Hepatocyte (in vitro differentiated cells): Measurements from ENCODE around the gene NUFIP1.
A peak's percentile ranks its signal among the peaks of the same experiment; 100 is the strongest.

Source experiments
- CTCF ChIP-seq: fragments of 200-600 bp; sonication (generic); IDR thresholded peaks from 2 replicates; pipeline ENCODE4 v1.5.1; 2016; ENCODE audit warnings: antibody characterized with exemption, mild to moderate bottlenecking; ENCODE audit not compliant: poor library complexity
- EZH2 ChIP-seq: fragments of 200-600 bp; sonication (generic); IDR thresholded peaks from 2 replicates; pipeline ENCODE4 v1.6.1; 2016; ENCODE audit warnings: antibody characterized with exemption, mild to moderate bottlenecking, borderline replicate concordance
- EZH2phosphoT487 ChIP-seq: fragments of 200-600 bp; sonication (generic); IDR thresholded peaks from one replicate; pipeline ENCODE4 v1.6.1; 2018; ENCODE audit warnings: antibody characterized with exemption, mild to moderate bottlenecking, low read depth, moderate library complexity; ENCODE audit not compliant: unreplicated experiment, severe bottlenecking

- TF ChIP-seq CTCF (peak; percentile 58), EZH2phosphoT487 (no peak), EZH2 (no peak)
Observed at GRCh38 chr13:44972956-44973581, 16.2 kb downstream of the NUFIP1 start.
